Upper lobe of right lung (tissue), 1 donor: ENCODE results near the gene MMP15. TPM values are rescaled to one million over a fixed set of nuclear protein-coding genes. Genes with fewer than 3 reads are reported as not detected.
"Not testable (repeated sequence)": the region's sequence is repeated elsewhere in the genome, so short reads cannot be mapped to it uniquely, and the experiment has no call there.

Experiments used
- ATAC-seq: fragments of 200-7000 bp; cut with Tn5 transposase; one replicate; pipeline ENCODE4 v1.9.1; 2020; ENCODE audit warnings: mild to moderate bottlenecking, moderate library complexity
- DNase-seq: peaks from one replicate; pipeline ENCODE4 v3.0.0-alpha.2; 2020
- H3K27ac ChIP-seq: fragments of 200-600 bp; one replicate; pipeline ENCODE4 v1.8.0; 2022
- H3K27me3 ChIP-seq: fragments of 200-600 bp; one replicate; pipeline ENCODE4 v1.8.0; 2022; ENCODE audit warnings: mild to moderate bottlenecking
- H3K36me3 ChIP-seq: fragments of 200-600 bp; one replicate; pipeline ENCODE4 v1.8.0; 2022
- H3K4me1 ChIP-seq: fragments of 200-600 bp; one replicate; pipeline ENCODE4 v1.8.0; 2022
- H3K4me3 ChIP-seq: fragments of 200-600 bp; one replicate; pipeline ENCODE4 v1.8.0; 2022; ENCODE audit warnings: mild to moderate bottlenecking
- H3K9me3 ChIP-seq: fragments of 200-600 bp; one replicate; pipeline ENCODE4 v1.8.0; 2022
- intact Hi-C: fragments of 100-400 bp; cut with DNase I; formaldehyde crosslinking; loops from one replicate; pipeline ENCODE4 v1.11.0; 2022
- total RNA-seq: library from RNA; stranded (reverse); fragmentation: NEBNext Ultra II Directional; extraction: Animal tissue kit (Norgen Biotek cat#: 25700); gene quantifications from one replicate; pipeline ENCODE4 v1.2.1, GENCODE V29; 2021
- TF ChIP-seq, protein P1 (sequence below): fragments of 200-600 bp; IDR thresholded peaks from one replicate; pipeline ENCODE4 v1.8.0; 2022; ENCODE audit warnings: antibody characterized with exemption
- donor health status: DM: no; HTN: yes; CAD: no; lungs with severe emphysema.

Gene MMP15
- total RNA-seq, 1 donor from 2014 or later, result 25.2 TPM

DNA sequence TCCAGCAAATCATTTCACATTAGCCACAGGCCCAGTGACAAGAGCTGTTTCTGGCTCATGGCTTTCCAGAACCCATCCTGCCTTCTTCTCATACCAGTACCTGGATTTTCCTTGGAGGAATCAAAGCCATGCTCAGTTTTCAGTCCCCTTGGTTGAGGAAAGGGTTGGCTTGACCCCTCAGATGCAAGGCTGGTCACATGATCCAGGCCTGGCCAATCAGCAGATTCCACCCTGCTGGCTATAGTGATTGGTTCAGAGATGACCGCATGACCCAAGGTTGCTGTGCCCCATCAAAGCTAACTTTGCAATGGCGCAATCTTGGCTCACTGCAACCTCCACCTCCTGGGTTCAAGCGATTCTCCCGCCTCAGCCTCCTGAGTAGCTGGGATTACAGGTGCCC, 45.0 kb downstream of the MMP15 start:
- Histone ChIP-seq H3K27me3 (no peaks in the 10 kb centered on the region), H3K4me1 (no peaks in the 10 kb centered on the region), H3K27ac (no peak overlapping the region), H3K4me3 (no peak overlapping the region), H3K36me3 (no peaks in the 10 kb centered on the region), H3K9me3 (no peaks in the 10 kb centered on the region)
- intact Hi-C loops, result no loop called here
- TF ChIP-seq, protein P1, sequence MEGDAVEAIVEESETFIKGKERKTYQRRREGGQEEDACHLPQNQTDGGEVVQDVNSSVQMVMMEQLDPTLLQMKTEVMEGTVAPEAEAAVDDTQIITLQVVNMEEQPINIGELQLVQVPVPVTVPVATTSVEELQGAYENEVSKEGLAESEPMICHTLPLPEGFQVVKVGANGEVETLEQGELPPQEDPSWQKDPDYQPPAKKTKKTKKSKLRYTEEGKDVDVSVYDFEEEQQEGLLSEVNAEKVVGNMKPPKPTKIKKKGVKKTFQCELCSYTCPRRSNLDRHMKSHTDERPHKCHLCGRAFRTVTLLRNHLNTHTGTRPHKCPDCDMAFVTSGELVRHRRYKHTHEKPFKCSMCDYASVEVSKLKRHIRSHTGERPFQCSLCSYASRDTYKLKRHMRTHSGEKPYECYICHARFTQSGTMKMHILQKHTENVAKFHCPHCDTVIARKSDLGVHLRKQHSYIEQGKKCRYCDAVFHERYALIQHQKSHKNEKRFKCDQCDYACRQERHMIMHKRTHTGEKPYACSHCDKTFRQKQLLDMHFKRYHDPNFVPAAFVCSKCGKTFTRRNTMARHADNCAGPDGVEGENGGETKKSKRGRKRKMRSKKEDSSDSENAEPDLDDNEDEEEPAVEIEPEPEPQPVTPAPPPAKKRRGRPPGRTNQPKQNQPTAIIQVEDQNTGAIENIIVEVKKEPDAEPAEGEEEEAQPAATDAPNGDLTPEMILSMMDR, result no peak
- DNase-seq, result no peak
- ATAC-seq, result no peak

DNA sequence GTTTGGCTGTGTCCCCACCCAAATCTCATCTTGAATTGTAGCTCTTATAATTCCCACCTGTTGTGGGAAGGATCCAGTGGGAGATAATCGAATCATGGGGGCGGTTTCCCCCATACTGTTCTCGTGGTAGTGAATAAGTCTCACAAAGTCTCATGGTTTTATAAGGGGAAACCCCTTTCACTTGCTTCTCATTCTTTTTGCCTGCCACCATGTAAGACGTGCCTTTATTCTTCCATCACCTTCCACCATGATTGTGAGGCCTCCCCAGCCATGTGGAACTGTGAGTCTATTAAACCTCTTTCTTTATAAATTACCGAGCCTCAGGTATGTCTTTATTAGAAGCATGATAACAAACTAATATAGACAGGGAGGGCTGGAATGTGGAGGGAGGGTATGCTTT, 46.6 kb downstream of the MMP15 start:
- H3K4me3 ChIP-seq, H3K27me3 ChIP-seq, intact Hi-C loops, H3K4me1 ChIP-seq, DNase-seq, H3K27ac ChIP-seq, ATAC-seq, H3K36me3 ChIP-seq, H3K9me3 ChIP-seq: not testable (repeated sequence)

DNA sequence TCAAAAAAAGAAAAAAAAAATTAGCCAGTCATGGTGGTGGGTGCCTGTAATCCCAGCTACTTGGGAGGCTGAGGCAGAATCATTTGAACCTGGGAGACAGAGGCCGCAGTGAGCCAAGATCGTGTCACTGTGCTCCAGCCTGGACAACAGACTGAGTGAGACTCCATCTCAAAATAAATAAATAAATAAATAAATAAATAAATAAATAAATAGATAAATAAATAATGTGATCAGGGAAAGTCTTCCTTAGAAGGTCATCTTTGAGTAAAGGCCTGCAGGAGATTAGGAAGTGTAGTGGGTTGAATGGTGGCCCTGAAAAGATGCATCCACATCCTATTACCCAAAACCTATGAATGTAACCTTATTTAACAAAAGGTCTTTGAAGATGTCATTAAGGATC, 47.5 kb downstream of the MMP15 start:
- intact Hi-C loops, H3K9me3 ChIP-seq, DNase-seq, H3K4me1 ChIP-seq, H3K27me3 ChIP-seq, H3K27ac ChIP-seq, H3K36me3 ChIP-seq, H3K4me3 ChIP-seq, ATAC-seq: not testable (repeated sequence)

DNA sequence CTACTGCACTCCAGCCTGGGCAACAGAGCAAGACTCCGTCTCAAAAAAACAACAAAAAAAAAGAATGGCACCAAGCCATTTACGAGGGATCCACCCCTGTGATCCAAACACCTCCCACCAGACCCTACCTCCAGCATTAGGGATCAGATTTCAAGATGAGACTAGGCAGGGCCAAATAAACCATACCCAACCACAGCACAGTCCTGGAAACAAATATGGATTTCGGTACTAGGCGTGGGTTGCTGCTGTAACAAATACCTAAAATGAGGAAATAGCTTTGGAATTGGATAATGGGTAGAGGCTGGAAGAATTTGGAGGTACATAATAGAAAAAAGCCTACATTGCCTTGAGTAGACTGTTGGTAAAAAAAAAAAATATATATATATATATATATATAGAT, 49.1 kb downstream of the MMP15 start:
- TF ChIP-seq, protein P1, result no peak
- no peak overlapping the region for H3K4me3 ChIP-seq

DNA sequence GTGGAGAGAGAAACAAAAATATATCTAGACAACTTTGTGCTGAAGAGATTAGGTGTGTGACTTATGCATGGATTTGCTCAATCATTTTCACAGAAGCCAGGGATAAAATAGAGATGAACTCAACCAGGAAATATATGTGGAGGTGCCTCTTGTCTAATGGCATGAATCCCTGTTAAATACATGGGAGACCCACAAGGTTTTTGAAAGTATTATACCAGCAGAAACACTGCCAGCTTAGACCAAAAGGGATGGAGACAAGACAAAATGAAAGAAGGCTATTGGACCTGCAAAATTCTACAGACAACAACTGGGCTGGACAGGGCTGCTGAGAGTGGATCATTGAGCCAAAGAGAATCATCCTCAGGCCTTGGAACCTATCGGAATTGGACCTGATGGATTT, 51.0 kb downstream of the MMP15 start:
- Histone ChIP-seq H3K4me3 (no peak overlapping the region), H3K4me1 (no peaks in the 10 kb centered on the region), H3K9me3 (no peaks in the 10 kb centered on the region), H3K27me3 (no peaks in the 10 kb centered on the region), H3K27ac (no peak overlapping the region), H3K36me3 (no peaks in the 10 kb centered on the region)
- DNase-seq (no peak), ATAC-seq (no peak)
- TF ChIP-seq, protein P1, result no peak
- intact Hi-C loops, result no loop called here

More for the DNA sequence above, 49.1 kb downstream of the MMP15 start:
- Histone ChIP-seq H3K27ac (no peak overlapping the region), H3K36me3 (no peaks in the 10 kb centered on the region), H3K9me3 (no peaks in the 10 kb centered on the region), H3K4me1 (no peaks in the 10 kb centered on the region), H3K27me3 (no peaks in the 10 kb centered on the region)
- DNase-seq (no peak), ATAC-seq (no peak)
- intact Hi-C loops, result no loop called here

DNA sequence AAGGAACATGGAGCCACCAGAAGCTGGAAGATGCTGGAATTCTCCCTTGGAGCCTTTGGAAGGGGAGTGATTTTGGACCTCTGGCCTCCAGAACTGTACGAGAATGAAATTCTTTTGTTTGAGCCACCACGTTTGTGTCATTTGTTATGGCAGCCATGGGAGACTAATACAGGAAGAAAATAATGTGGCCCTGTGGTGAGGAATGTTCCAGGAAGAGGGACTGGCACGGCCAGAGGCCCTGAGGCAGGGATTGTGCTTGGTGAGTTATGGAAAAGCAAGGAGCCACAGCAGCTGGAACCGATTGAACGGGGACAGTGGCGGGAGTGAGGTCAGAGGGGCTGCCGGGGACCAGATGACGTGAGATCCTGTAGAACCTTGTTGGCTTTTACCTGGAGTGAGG, 52.2 kb downstream of the MMP15 start:
- no peak overlapping the region for H3K4me3 ChIP-seq
- ATAC-seq (no peak), DNase-seq (no peak)
- no peaks in the 10 kb centered on the region for H3K36me3 ChIP-seq
- intact Hi-C loops, result no loop called here
- TF ChIP-seq, protein P1, result no peak
- H3K27me3 ChIP-seq, result no peaks in the 10 kb centered on the region
- no peaks in the 10 kb centered on the region for H3K9me3 ChIP-seq
- no peak overlapping the region for H3K27ac ChIP-seq
- no peaks in the 10 kb centered on the region for H3K4me1 ChIP-seq

DNA sequence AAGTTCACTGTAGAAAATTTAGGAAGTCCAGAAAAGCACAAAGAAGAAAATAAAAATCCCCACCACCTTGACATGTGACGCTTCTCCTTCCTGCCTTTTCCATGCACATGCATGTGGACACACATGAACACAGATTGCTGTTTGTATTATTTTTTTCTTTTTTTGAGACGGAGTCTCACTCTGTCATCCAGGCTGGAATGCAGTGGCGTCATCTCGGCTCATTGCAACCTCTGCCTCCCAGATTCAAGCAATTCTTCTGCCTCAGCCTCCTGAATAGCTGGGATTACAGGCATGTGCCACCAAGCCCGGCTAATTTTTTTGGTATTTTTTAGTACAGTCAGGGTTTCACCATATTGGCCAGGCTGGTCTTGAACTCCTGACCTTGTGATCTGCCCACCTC, 55.1 kb downstream of the MMP15 start:
- DNase-seq, H3K36me3 ChIP-seq, H3K4me3 ChIP-seq, H3K4me1 ChIP-seq, H3K27me3 ChIP-seq, H3K27ac ChIP-seq, ATAC-seq, H3K9me3 ChIP-seq, intact Hi-C loops: not testable (repeated sequence)
